Astrocyte (in vitro differentiated cells and primary cell): ENCODE measurements around the gene TMEM119. TPM values are rescaled to one million over a fixed set of nuclear protein-coding genes. Genes with fewer than 3 reads are reported as not detected.

Experiments used
- DNase-seq: peaks from one replicate; pipeline ENCODE4 v3.0.0-alpha.2; 2010; ENCODE audit warnings: low read depth
- FAIRE-seq: peaks from 2 replicates; lab custom pipeline; 2011; peaks lifted over from hg19 to GRCh38; lab: Jason Lieb, UNC
- H2AFZ ChIP-seq: 2 replicates; pipeline ENCODE4 v1.6.0; 2012; ENCODE audit warnings: low read depth, low read length, inconsistent platforms
- H3K27ac ChIP-seq: 2 replicates; pipeline ENCODE4 v1.5.1; 2011; ENCODE audit warnings: low read depth, low read length, inconsistent platforms
- H3K27me3 ChIP-seq: 2 replicates; pipeline ENCODE4 v1.6.0; 2011; ENCODE audit warnings: low read length, inconsistent platforms; ENCODE audit not compliant: insufficient read depth
- H3K36me3 ChIP-seq: 2 replicates; pipeline ENCODE4 v1.5.1; 2011; ENCODE audit warnings: low read length, inconsistent platforms; ENCODE audit not compliant: insufficient read depth
- H3K4me1 ChIP-seq: 2 replicates; pipeline ENCODE4 v1.5.1; 2011; ENCODE audit warnings: low read length, inconsistent platforms; ENCODE audit not compliant: insufficient read depth
- H3K4me2 ChIP-seq: 2 replicates; pipeline ENCODE4 v1.6.0; 2012; ENCODE audit warnings: low read length, inconsistent platforms
- H3K4me3 ChIP-seq: 2 replicates; pipeline ENCODE4 v1.5.1; 2011; ENCODE audit warnings: low read depth, mild to moderate bottlenecking, low read length, inconsistent platforms; ENCODE audit not compliant: insufficient read depth
- H3K79me2 ChIP-seq: 2 replicates; pipeline ENCODE4 v1.6.0; 2012; ENCODE audit warnings: mild to moderate bottlenecking, low read length, inconsistent platforms; ENCODE audit not compliant: insufficient read depth
- H3K9ac ChIP-seq: 2 replicates; pipeline ENCODE4 v1.6.0; 2012; ENCODE audit warnings: mild to moderate bottlenecking, low read length, inconsistent platforms
- H3K9me3 ChIP-seq: 2 replicates; pipeline ENCODE4 v1.5.1; 2012; ENCODE audit warnings: low read depth, mild to moderate bottlenecking, low read length, inconsistent platforms; ENCODE audit not compliant: insufficient read depth
- H4K20me1 ChIP-seq: 2 replicates; pipeline ENCODE4 v1.6.0; 2012; ENCODE audit warnings: low read length, inconsistent platforms; ENCODE audit not compliant: insufficient read depth
- H3K27ac Mint-ChIP-seq: one replicate; pipeline ENCODE4 v1.8.0; 2021; ENCODE audit warnings: mild to moderate bottlenecking, mixed read lengths; ENCODE audit not compliant: unreplicated experiment
- H3K27me3 Mint-ChIP-seq: one replicate; pipeline ENCODE4 v1.8.0; 2021; ENCODE audit warnings: low read depth, mixed read lengths; ENCODE audit not compliant: unreplicated experiment
- H3K36me3 Mint-ChIP-seq: one replicate; pipeline ENCODE4 v1.8.0; 2021; ENCODE audit warnings: low read depth, mixed read lengths; ENCODE audit not compliant: unreplicated experiment
- H3K4me1 Mint-ChIP-seq: one replicate; pipeline ENCODE4 v1.8.0; 2021; ENCODE audit warnings: low read depth, mixed read lengths; ENCODE audit not compliant: unreplicated experiment
- H3K4me3 Mint-ChIP-seq: one replicate; pipeline ENCODE4 v1.8.0; 2021; ENCODE audit warnings: mild to moderate bottlenecking, moderate library complexity, mixed read lengths; ENCODE audit not compliant: unreplicated experiment
- H3K9me3 Mint-ChIP-seq: one replicate; pipeline ENCODE4 v1.8.0; 2021; ENCODE audit warnings: mild to moderate bottlenecking, mixed read lengths; ENCODE audit not compliant: unreplicated experiment
- EZH2 ChIP-seq: IDR thresholded peaks from 2 replicates; pipeline ENCODE4 v1.6.1; 2012; ENCODE audit warnings: mild to moderate bottlenecking, low read length, inconsistent platforms; ENCODE audit not compliant: insufficient read depth
- total RNA-seq: library from RNA; stranded (reverse); gene quantifications from 2 replicates; pipeline ENCODE4 v1.2.1, GENCODE V29; 2021
- TF ChIP-seq, protein P1 (sequence below): IDR thresholded peaks from 2 replicates; pipeline ENCODE4 v1.5.1; 2011; ENCODE audit warnings: low read depth, mild to moderate bottlenecking, inconsistent platforms, low read length, moderate library complexity; ENCODE audit not compliant: insufficient read depth

Gene TMEM119
- total RNA-seq, 1 donor from 2014 or later: 0.91 TPM

- Mint-ChIP-seq H3K9me3 (peaks cover 6% of the 10 kb centered on the region), H3K4me3 (no peak overlapping the region), H3K27me3 (no peaks in the 10 kb centered on the region), H3K27ac (no peak overlapping the region), H3K4me1 (peaks cover 31% of the 10 kb centered on the region), H3K36me3 (peaks cover 2% of the 10 kb centered on the region)
- Histone ChIP-seq H2AFZ (no peak overlapping the region), H3K4me2 (no peak overlapping the region), H3K9ac (no peak overlapping the region), H3K27ac (no peak overlapping the region), H3K9me3 (no peaks in the 10 kb centered on the region), H3K36me3 (no peaks in the 10 kb centered on the region), H4K20me1 (no peaks in the 10 kb centered on the region), H3K4me1 (peaks cover 5% of the 10 kb centered on the region), H3K27me3 (no peaks in the 10 kb centered on the region), H3K4me3 (no peak overlapping the region), H3K79me2 (no peaks in the 10 kb centered on the region)
- DNase-seq: no peak
- TF ChIP-seq EZH2: no peak
- TF ChIP-seq, protein P1, sequence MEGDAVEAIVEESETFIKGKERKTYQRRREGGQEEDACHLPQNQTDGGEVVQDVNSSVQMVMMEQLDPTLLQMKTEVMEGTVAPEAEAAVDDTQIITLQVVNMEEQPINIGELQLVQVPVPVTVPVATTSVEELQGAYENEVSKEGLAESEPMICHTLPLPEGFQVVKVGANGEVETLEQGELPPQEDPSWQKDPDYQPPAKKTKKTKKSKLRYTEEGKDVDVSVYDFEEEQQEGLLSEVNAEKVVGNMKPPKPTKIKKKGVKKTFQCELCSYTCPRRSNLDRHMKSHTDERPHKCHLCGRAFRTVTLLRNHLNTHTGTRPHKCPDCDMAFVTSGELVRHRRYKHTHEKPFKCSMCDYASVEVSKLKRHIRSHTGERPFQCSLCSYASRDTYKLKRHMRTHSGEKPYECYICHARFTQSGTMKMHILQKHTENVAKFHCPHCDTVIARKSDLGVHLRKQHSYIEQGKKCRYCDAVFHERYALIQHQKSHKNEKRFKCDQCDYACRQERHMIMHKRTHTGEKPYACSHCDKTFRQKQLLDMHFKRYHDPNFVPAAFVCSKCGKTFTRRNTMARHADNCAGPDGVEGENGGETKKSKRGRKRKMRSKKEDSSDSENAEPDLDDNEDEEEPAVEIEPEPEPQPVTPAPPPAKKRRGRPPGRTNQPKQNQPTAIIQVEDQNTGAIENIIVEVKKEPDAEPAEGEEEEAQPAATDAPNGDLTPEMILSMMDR: no peak
- no peak for FAIRE-seq
Observed at GRCh38 chr12:108578264-108578663, 19.6 kb downstream of the TMEM119 start.

DNA sequence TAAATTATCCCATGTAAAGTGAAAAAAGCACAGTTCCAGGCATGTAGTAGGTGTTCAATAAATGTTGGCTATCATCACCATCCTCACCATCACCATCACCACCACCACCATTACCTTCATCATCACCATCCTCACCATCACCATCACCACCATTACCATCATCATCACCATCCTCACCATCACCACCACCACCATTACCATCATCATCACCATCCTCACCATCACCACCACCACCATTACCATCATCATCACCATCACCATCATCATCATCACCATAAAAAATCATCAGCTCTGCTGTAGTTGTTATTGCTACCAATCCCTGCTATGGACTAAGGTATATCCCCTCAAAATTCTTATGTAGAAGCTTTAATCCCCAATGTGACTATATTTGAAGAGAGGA, 20.4 kb downstream of the TMEM119 start:
- FAIRE-seq: no peak
- Histone ChIP-seq H3K4me2 (no peak overlapping the region), H3K27ac (no peak overlapping the region)

GRCh38 chr12:108576660-108577234, 21.1 kb downstream of the TMEM119 start:
- Mint-ChIP-seq H3K27ac (peak overlapping the region; percentile 79), H3K27me3 (no peaks in the 10 kb centered on the region), H3K4me1 (peaks cover 27% of the 10 kb centered on the region), H3K36me3 (peaks cover 2% of the 10 kb centered on the region), H3K4me3 (no peak overlapping the region), H3K9me3 (peaks cover 6% of the 10 kb centered on the region)
- Histone ChIP-seq H3K9ac (no peak overlapping the region), H3K79me2 (no peaks in the 10 kb centered on the region), H3K9me3 (no peaks in the 10 kb centered on the region), H4K20me1 (no peaks in the 10 kb centered on the region), H3K27ac (no peak overlapping the region), H2AFZ (no peak overlapping the region), H3K36me3 (no peaks in the 10 kb centered on the region), H3K4me2 (no peak overlapping the region), H3K4me3 (no peak overlapping the region), H3K4me1 (peaks cover 5% of the 10 kb centered on the region), H3K27me3 (no peaks in the 10 kb centered on the region)
- no peak for TF ChIP-seq EZH2
- TF ChIP-seq, protein P1: no peak
- DNase-seq (peak; percentile 27), FAIRE-seq (no peak)

More for the DNA sequence above, 20.4 kb downstream of the TMEM119 start:
- Histone ChIP-seq H3K27me3 (no peaks in the 10 kb centered on the region), H3K9ac (no peak overlapping the region), H2AFZ (no peak overlapping the region), H3K36me3 (no peaks in the 10 kb centered on the region), H3K4me1 (peaks cover 5% of the 10 kb centered on the region), H3K79me2 (no peaks in the 10 kb centered on the region), H3K9me3 (no peaks in the 10 kb centered on the region), H3K4me3 (no peak overlapping the region), H4K20me1 (no peaks in the 10 kb centered on the region)
- H3K9me3 Mint-ChIP-seq: peaks cover 6% of the 10 kb centered on the region
- no peaks in the 10 kb centered on the region for H3K27me3 Mint-ChIP-seq
- peaks cover 2% of the 10 kb centered on the region for H3K36me3 Mint-ChIP-seq
- H3K4me1 Mint-ChIP-seq: peaks cover 27% of the 10 kb centered on the region
- DNase-seq: no peak
- H3K27ac Mint-ChIP-seq: no peak overlapping the region
- TF ChIP-seq, protein P1: no peak
- TF ChIP-seq EZH2: no peak
- H3K4me3 Mint-ChIP-seq: no peak overlapping the region
